Psoas muscle (tissue), 8 donors: ENCODE results near the gene ARHGDIG. TPM values are rescaled to one million over a fixed set of nuclear protein-coding genes. Genes with fewer than 3 reads are reported as not detected.

Source experiments
- ATAC-seq, 4 donors: fragments of 200-7000 bp; cut with Tn5 transposase; one replicate each; pipeline ENCODE4 v1.9.1; 2020; ENCODE audit warnings: moderate library complexity in 3 of 4, mild to moderate bottlenecking in 2 of 4
- DNase-seq, 2 donors: peaks; one replicate each; pipeline ENCODE4 v3.0.0-alpha.2; 2020
- H3K27ac ChIP-seq: fragments of 200-600 bp; one replicate; pipeline ENCODE4 v1.8.0; 2022
- H3K27me3 ChIP-seq, 3 donors: fragments of 200-600 bp in 1 of 3; one replicate each; pipeline versions ENCODE4 v1.6.1 to v1.8.0; 2013 to 2022; ENCODE audit warnings: low read length in 2 of 3, mild to moderate bottlenecking in 2 of 3, moderate library complexity in 1 of 3; ENCODE audit not compliant: insufficient read depth in 3 of 3
- H3K36me3 ChIP-seq, 2 donors: fragments of 200-600 bp in 1 of 2; one replicate each; pipeline versions ENCODE4 v1.6.1 to v1.8.0; 2013 to 2022; ENCODE audit warnings: low read depth in 1 of 2, mild to moderate bottlenecking in 1 of 2, moderate library complexity in 1 of 2; ENCODE audit not compliant: insufficient read depth in 1 of 2
- H3K4me1 ChIP-seq: fragments of 200-600 bp; one replicate; pipeline ENCODE4 v1.8.0; 2022
- H3K4me3 ChIP-seq: fragments of 200-600 bp; one replicate; pipeline ENCODE4 v1.8.0; 2022; ENCODE audit warnings: mild to moderate bottlenecking
- H3K9me3 ChIP-seq: fragments of 200-600 bp; one replicate; pipeline ENCODE4 v1.8.0; 2022
- CTCF ChIP-seq: fragments of 200-600 bp; IDR thresholded peaks from one replicate; pipeline ENCODE4 v1.8.0; 2022; ENCODE audit warnings: antibody characterized with exemption
- WGBS, 3 donors: extraction: QIAGEN DNeasy Blood & Tissue Kit; methylation state at CpG; one replicate each; pipeline versions ENCODE4 v1.1.6 to v1.1.7; 2013; 5-methylcytosine and 5-hydroxymethylcytosine counted together
- intact Hi-C, 2 donors: fragments of 100-400 bp; cut with DNase I; formaldehyde crosslinking; loops; one replicate each; pipeline versions ENCODE4 v1.11.0 to v1.14.2; 2022
- polyA plus RNA-seq, 3 donors: library from polyadenylated mRNA; stranded (reverse); fragments of 200-250 nt; gene quantifications; one replicate each; pipeline ENCODE4 v1.2.3, GENCODE V29; 2013
- total RNA-seq, 4 donors: library from RNA; stranded (reverse); fragmentation: NEBNext Ultra II Directional in 2 of 4; extraction: Animal tissue kit (Norgen Biotek cat#: 25700) in 2 of 4; gene quantifications; one replicate each; pipeline versions ENCODE4 v1.2.1 to v1.2.4, GENCODE V29; 2021 to 2023
- donor health status: healthy with polysubstance abuse.
- donor health status: DM: no; HTN: no; CAD: no; lungs with moderate emphysema.
- donor health status: Bipolar disorder and iron deficiency.
- donor health status: healthy.
- donor health status: DM: yes; HTN: yes; CAD: no.
- donor health status: DM: no; HTN: no; CAD: no.
- donor health status: DM: no; HTN: no; CAD: no.
- donor health status: DM: yes; HTN: yes; CAD: no.

ARHGDIG gene
- total and polyA plus RNA-seq, 7 donors, result 0.12 to 4.1 (median 0.44) TPM; not detected in 1

- Histone ChIP-seq H3K36me3 (peaks cover 0 to 67% of the 10 kb centered on the region in 2 donors), H3K9me3 (no peaks in the 10 kb centered on the region), H3K27me3 (no peaks in the 10 kb centered on the region), H3K4me1 (no peaks in the 10 kb centered on the region), H3K27ac (no peak overlapping the region), H3K4me3 (no peak overlapping the region)
- 73 to 85% (median 84%) methylated on average over 19 of the region's 19 CpGs for WGBS, 3 donors
- DNase-seq (no peak), ATAC-seq (peak in 1 of 4 donors; percentile 25)
- intact Hi-C loops, result no loop called here
- TF ChIP-seq CTCF, result no peak
Observed at GRCh38 chr16:305916-306626, 25.7 kb downstream of the ARHGDIG start.

GRCh38 chr16:306911-307370, 26.6 kb downstream of the ARHGDIG start:
- no peak for ATAC-seq
- WGBS, 3 donors, result 85 to 86% (median 85%) methylated on average over 17 of the region's 17 CpGs
- Histone ChIP-seq H3K27ac (no peak overlapping the region), H3K4me1 (no peaks in the 10 kb centered on the region), H3K36me3 (peaks cover 0 to 63% of the 10 kb centered on the region in 2 donors), H3K27me3 (no peaks in the 10 kb centered on the region), H3K9me3 (no peaks in the 10 kb centered on the region), H3K4me3 (no peak overlapping the region)
- no peak for TF ChIP-seq CTCF
- DNase-seq, result no peak
- intact Hi-C loops, result no loop called here

GRCh38 chr16:307691-308312, 27.4 kb downstream of the ARHGDIG start:
- no peaks in the 10 kb centered on the region for H3K27me3 ChIP-seq
- H3K27ac ChIP-seq, result no peak overlapping the region
- no peak overlapping the region for H3K4me3 ChIP-seq
- DNase-seq (no peak), ATAC-seq (no peak)
- no peak for TF ChIP-seq CTCF
- H3K9me3 ChIP-seq, result no peaks in the 10 kb centered on the region
- no peaks in the 10 kb centered on the region for H3K4me1 ChIP-seq
- peaks cover 0 to 63% of the 10 kb centered on the region in 2 donors for H3K36me3 ChIP-seq
- WGBS, 3 donors, result 89% methylated on average over 21 of the region's 21 CpGs
- intact Hi-C loops, result no loop called here

GRCh38 chr16:309476-309875, 29.1 kb downstream of the ARHGDIG start:
- intact Hi-C loops, result no loop called here
- Histone ChIP-seq H3K4me3 (no peak overlapping the region), H3K4me1 (no peaks in the 10 kb centered on the region), H3K27ac (no peak overlapping the region), H3K27me3 (no peaks in the 10 kb centered on the region), H3K36me3 (peaks cover 0 to 65% of the 10 kb centered on the region in 2 donors), H3K9me3 (no peaks in the 10 kb centered on the region)
- no peak for DNase-seq
- TF ChIP-seq CTCF, result no peak
- no peak for ATAC-seq
- WGBS, 3 donors, result 85 to 87% (median 86%) methylated on average over 7 of the region's 7 CpGs
